ENCODE data around the gene ADAM17.
"Not testable (repeated sequence)": the region's sequence is repeated elsewhere in the genome, so short reads cannot be mapped to it uniquely, and the experiment has no call there.

The ADAM17 gene

GRCh38 chr2:9555297-9556120, at the start of gene ADAM17:
Gene ADAM17, minus strand, starts transcription at chr2:9555830. Its CDS starts 225 bp downstream, at chr2:9555605.
- peak; percentile 90 for DNase-seq

DNA sequence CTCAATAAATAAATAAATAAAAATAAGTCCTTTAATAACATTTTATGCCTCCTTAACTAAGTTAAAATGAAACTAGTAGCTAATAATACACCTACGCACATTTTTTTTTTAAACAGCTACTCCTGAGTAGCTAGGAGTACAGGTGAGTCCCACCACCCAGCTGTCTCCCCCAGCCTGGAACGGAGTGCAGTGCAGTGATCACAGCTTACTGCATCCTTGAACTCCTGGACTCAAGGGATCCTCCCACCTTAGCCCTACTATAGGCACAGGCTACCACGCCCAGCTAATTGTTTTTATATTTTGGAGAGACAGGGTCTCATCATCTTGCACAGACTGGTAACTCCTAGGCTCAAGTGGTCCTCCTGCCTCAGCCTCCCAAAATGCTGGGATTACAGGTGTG, 46.8 kb upstream of the ADAM17 start:
- no peak for DNase-seq

GRCh38 chr2:9601397-9601796, 45.8 kb upstream of the ADAM17 start:
- DNase-seq = no peak

DNA sequence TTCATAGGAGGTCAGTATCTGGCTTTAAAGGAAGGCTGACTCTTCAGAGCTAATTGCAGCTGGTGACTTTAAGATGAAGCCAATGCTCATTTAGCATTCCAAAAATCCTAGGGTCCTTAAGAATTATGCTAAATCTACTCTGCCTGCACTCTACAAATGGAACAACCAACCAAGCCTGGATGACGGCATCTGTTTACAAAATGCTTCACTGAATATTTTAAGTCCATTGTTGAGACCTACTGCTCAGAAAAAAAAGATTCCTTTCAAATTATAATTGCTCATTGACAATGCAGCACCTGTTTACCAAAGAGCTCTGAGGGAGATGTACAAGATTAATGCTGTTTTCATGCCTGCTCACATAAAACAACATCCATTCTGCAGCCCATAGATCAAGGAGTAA, 43.8 kb upstream of the ADAM17 start:
- no peak for DNase-seq

- no peak for DNase-seq
These were observed 41.1 kb upstream of the ADAM17 start for GRCh38 chr2:9596621-9597311.

- DNase-seq = no peak
These were observed 40.1 kb upstream of the ADAM17 start for GRCh38 chr2:9595746-9596145.

DNA sequence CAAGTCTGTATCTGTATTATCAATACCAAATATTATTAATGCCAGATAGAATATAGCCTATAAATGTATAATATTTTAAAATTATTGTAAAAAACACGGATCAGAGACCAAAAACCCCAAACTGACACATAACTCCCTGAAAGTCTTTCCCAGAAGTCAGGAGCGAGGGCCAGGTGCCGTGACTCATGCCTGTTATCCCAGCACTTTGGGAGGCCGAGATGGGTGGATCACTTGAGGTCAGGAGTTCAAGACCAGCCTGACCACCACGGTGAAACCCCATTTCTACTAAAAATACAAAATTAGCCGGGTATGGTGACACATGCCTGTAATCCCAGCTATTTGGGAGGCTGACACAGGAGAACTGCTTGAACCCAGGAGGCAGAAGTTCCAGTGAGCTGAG, 39.6 kb upstream of the ADAM17 start:
- DNase-seq = not testable (repeated sequence)

- DNase-seq = no peak
These were observed 38.9 kb upstream of the ADAM17 start for GRCh38 chr2:9594366-9595054.

- no peak for DNase-seq
These were observed 38.3 kb upstream of the ADAM17 start for GRCh38 chr2:9593925-9594324.

- DNase-seq = no peak
These were observed 37.1 kb upstream of the ADAM17 start for GRCh38 chr2:9592699-9593098.

DNA sequence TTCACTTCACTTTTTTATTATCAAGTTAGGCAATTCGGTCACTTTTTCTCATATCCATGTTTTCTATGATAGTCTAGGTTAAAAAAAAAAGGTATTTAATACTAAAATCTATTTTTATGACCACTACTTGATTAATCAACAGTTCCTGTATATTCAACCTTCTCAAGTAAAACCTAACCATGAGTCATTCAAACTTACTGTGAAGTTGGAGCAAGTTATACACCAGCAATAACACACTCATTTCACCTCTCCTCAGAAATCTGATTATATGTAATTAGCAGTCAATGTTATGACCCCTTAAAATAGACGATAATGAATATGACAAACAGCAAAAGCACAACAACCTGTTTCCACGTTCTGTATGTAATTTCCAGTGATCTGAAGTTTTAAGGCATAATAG, 35.0 kb upstream of the ADAM17 start:
- DNase-seq = no peak

GRCh38 chr2:9586465-9586864, 30.8 kb upstream of the ADAM17 start:
- DNase-seq = no peak

DNA sequence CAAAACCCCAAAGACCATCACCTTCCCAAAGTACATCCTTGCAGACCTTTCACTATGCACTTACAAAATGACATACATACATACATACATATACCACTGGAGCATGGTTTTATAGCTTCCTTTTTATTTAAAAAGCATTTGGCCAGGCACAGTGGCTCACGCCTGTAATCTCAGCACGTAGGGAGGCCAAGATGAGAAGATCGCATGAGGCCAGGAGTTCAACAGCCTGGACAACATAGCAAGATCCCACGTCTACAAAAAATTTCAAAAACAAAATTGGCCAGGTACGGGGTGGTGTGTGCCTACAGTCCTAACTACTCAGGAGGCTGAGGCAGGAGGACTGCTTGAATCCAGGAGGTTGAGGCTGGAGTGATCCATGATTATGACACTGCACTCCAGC, 29.9 kb upstream of the ADAM17 start:
- DNase-seq = no peak

- DNase-seq = not testable (repeated sequence)
These were observed 29.3 kb upstream of the ADAM17 start for GRCh38 chr2:9584902-9585301.

DNA sequence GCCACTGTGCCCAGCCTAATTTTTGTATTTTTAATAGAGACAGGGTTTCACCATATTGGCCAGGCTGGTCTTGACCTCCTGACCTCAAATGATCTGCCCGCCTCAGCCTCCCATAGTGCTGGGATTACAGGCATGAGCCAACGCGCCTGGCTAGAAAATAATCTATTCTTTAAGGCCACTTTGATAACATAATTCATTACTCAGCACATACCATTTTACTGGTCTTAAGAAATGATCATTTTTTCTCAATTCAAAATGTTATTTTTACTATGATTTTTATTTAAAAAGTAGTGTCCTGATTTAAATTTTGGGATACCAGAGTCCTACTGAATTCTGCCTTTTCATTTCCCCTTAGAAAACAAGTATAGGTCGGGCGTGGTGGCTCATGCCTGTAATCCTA, 27.0 kb upstream of the ADAM17 start:
- DNase-seq = no peak

- no peak for DNase-seq
These were observed 23.0 kb upstream of the ADAM17 start for GRCh38 chr2:9578467-9579235.

DNA sequence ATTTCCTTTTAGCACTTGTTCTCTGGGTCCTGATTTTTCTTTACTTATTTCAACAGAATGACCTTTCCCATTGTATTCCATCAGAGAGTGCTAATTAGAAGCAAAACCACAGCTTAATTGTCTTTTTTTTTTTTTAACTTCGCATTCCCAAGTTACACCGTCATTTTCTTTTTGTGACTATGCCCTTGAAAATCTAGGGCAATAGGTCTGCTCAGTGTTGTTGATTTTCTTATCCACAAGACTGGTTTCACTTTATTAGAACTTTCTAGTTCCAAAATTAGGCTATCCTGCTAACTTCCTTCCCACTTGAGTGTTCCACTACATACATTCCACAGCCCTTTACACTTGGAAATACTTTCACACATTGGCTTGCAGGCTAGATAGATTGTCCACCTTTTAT, 18.7 kb upstream of the ADAM17 start:
- DNase-seq = no peak

GRCh38 chr2:9573840-9574239, 18.2 kb upstream of the ADAM17 start:
- DNase-seq = no peak

DNA sequence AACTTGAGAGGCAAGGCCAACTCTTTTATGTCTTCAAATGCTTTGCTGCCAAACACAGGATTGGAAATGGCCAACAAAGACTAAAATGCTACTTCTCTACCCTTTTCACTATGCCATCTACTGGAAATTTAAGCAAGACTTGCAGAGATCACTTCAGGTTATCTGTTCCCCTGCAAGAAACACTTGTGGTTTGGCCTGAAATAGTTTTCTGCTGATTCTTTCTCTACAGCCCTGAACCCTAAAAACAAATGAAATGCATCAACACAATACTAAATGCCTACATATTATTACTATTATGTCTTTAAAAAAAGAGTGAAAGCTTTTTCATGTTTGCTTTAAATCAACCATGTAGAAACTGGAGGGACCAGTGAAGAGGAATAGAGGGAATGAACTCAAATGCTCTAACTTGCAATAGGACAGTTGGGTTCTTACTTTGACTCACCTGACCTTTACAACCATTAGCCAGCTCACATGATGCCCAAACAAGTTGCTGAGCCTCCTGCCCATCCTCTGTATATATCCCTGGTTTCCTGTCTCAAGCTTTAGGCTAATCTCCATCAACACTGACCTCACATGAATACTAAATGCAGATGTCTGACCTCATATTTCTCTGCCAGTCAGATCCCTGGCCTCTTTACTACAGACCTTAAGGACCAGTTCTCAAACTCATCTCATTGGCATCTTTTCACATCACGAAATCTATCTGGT, 17.5 kb upstream of the ADAM17 start:
- DNase-seq = no peak

DNA sequence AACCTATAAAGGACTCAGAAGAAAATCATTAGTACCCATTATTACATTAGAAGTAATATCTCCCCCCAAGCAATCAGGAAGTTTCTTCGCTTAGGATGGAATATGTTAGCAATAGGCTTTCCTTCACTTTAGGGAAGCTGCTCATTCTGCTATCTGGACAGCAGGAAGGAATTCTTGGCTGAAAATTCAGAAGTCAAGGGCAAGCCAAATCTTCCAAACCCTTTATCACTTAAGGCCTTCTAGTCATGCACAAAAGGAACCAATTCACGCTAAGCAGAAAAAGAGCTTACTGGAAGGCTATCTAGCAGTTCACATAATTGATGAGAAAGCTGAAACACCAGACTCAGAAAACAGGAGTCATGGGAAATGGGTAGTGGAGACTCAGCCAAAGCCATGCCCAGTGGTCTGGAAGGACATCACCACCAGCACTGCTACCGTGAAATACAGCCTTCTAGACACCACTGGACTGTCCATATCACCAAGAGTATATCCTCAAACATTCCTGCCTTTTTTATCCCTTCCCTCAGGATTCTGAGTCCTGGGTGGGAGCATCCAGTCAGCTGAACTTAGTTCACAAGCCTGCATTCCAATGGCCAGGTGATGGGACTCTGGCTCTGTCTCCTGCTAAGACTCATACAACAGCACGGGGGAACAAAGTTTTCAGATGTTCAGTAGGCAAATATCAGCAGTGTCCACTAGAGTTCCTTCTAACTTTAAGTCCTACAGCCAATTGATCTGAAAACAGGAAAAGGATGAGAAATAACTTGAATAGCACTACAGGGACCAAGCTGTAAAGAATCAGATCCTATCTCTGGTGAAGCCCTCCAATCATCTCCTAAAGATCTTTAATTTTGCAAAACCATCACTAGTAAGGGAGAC, 14.8 kb upstream of the ADAM17 start:
- DNase-seq = no peak

- DNase-seq = no peak
These were observed 10.0 kb upstream of the ADAM17 start for GRCh38 chr2:9565436-9566153.
